Pulmonary artery endothelial cell (primary cell): ENCODE measurements around the gene IL32. TPM values are rescaled to one million over a fixed set of nuclear protein-coding genes. Genes with fewer than 3 reads are reported as not detected.

Experiments used
- DNase-seq: peaks from one replicate; pipeline ENCODE4 v3.0.0-alpha.2; 2011; ENCODE audit warnings: low read depth, low spot score
- total RNA-seq: library from RNA; depleted of rRNA; stranded (reverse); fragments of >200 nt; gene quantifications from 2 replicates; pipeline ENCODE4 v1.2.3, GENCODE V29; 2014

IL32 gene
- total RNA-seq, 1 donor from 2014 or later: 33.7 TPM

GRCh38 chr16:3088925-3089716 is 23.7 kb downstream of the IL32 start:
- DNase-seq: no peak

- no peak for DNase-seq
These were observed 24.5 kb downstream of the IL32 start for GRCh38 chr16:3089717-3090592.

- DNase-seq: no peak
These were observed 26.1 kb downstream of the IL32 start for GRCh38 chr16:3091551-3091950.

GRCh38 chr16:3092501-3092941 is 27.1 kb downstream of the IL32 start:
- DNase-seq: no peak

GRCh38 chr16:3094289-3095027 is 29.0 kb downstream of the IL32 start:
- DNase-seq: no peak

- no peak for DNase-seq
These were observed 30.4 kb downstream of the IL32 start for GRCh38 chr16:3095869-3096268.

GRCh38 chr16:3096362-3096761 is 30.9 kb downstream of the IL32 start:
- no peak for DNase-seq

GRCh38 chr16:3097266-3097665 is 31.8 kb downstream of the IL32 start:
- no peak for DNase-seq

- DNase-seq: no peak
These were observed 33.3 kb downstream of the IL32 start, which contains the start of gene ZSCAN10 for GRCh38 chr16:3098459-3099394. Gene ZSCAN10 (minus strand): TSS chr16:3099294. CDS start chr16:3092937, 6,357 bp downstream.

- no peak for DNase-seq
These were observed 33.9 kb downstream of the IL32 start for GRCh38 chr16:3099395-3099731.

- no peak for DNase-seq
These were observed 34.5 kb downstream of the IL32 start for GRCh38 chr16:3099732-3100499.

GRCh38 chr16:3101018-3101840 is 35.8 kb downstream of the IL32 start:
- DNase-seq: no peak

GRCh38 chr16:3101841-3102470 is 36.5 kb downstream of the IL32 start:
- peak; percentile 69 for DNase-seq

- DNase-seq: peak; percentile 67
These were observed 40.9 kb downstream of the IL32 start for GRCh38 chr16:3106205-3106928.

GRCh38 chr16:3112058-3112880 is 46.8 kb downstream of the IL32 start, which contains the start of gene ZNF205:
Gene ZNF205 (plus strand): TSS chr16:3112586. CDS start chr16:3113431, 845 bp downstream.
- no peak for DNase-seq

- no peak for DNase-seq
These were observed 47.6 kb downstream of the IL32 start for GRCh38 chr16:3112881-3113574.
